Vagina (tissue), 2 donors: Measurements from ENCODE around the gene PSMD11. TPM values are rescaled to one million over a fixed set of nuclear protein-coding genes. Genes with fewer than 3 reads are reported as not detected.

Experiments used
- DNase-seq, 2 donors: peaks; one replicate each; pipeline ENCODE4 v3.0.0-alpha.2; 2017; ENCODE audit errors: extremely low spot score in 2 of 2
- H3K27ac ChIP-seq: fragments of 200-600 bp; sonication (generic); one replicate; pipeline ENCODE4 v1.5.1; 2019
- H3K27me3 ChIP-seq: fragments of 200-600 bp; sonication (generic); one replicate; pipeline ENCODE4 v1.5.1; 2019
- H3K36me3 ChIP-seq, 2 donors: fragments of 200-600 bp; sonication (generic); one replicate each; pipeline ENCODE4 v1.5.1; 2017 to 2019
- H3K4me1 ChIP-seq: fragments of 200-600 bp; sonication (generic); one replicate; pipeline ENCODE4 v1.5.1; 2019
- H3K4me3 ChIP-seq, 2 donors: fragments of 200-600 bp; sonication (generic); 1 replicate in 1 of 2; 2 replicates in 1 of 2; pipeline ENCODE4 v1.5.1; 2016 to 2019
- H3K9me3 ChIP-seq: fragments of 200-600 bp; sonication (generic); one replicate; pipeline ENCODE4 v1.5.1; 2019
- POLR2A ChIP-seq, 2 donors: fragments of 450-650 bp; IDR thresholded peaks; one replicate each; pipeline ENCODE4 v1.6.1; 2017; ENCODE audit warnings: antibody characterized with exemption in 2 of 2, mild to moderate bottlenecking in 2 of 2, moderate library complexity in 2 of 2
- POLR2AphosphoS5 ChIP-seq, 2 donors: sonication (generic); formaldehyde crosslinking; IDR thresholded peaks; one replicate each; pipeline ENCODE4 v1.9.0; 2017; ENCODE audit warnings: antibody characterized with exemption in 2 of 2, mild to moderate bottlenecking in 2 of 2, low read depth in 1 of 2; ENCODE audit not compliant: insufficient read depth in 1 of 2
- intact Hi-C: fragments of 100-400 bp; cut with DNase I; formaldehyde crosslinking; loops from one replicate; pipeline ENCODE4 v1.15.1; 2023
- total RNA-seq: library from RNA; depleted of rRNA; stranded (reverse); fragments of >200 nt; gene quantifications from one replicate; pipeline ENCODE4 v1.2.3, GENCODE V29; 2016
- TF ChIP-seq, protein P1 (sequence below), 3 experiments: fragments of 450-650 bp in 2 of 3; fragments of 200-600 bp in 1 of 3; sonication (generic) in 1 of 3; IDR thresholded peaks; one replicate each; pipeline ENCODE4 v1.5.1; 2017 to 2019; ENCODE audit warnings: antibody characterized with exemption in 3 of 3, mild to moderate bottlenecking in 2 of 3, moderate library complexity in 2 of 3

The PSMD11 gene
- total RNA-seq, 1 donor from 2014 or later = 46.9 TPM

DNA sequence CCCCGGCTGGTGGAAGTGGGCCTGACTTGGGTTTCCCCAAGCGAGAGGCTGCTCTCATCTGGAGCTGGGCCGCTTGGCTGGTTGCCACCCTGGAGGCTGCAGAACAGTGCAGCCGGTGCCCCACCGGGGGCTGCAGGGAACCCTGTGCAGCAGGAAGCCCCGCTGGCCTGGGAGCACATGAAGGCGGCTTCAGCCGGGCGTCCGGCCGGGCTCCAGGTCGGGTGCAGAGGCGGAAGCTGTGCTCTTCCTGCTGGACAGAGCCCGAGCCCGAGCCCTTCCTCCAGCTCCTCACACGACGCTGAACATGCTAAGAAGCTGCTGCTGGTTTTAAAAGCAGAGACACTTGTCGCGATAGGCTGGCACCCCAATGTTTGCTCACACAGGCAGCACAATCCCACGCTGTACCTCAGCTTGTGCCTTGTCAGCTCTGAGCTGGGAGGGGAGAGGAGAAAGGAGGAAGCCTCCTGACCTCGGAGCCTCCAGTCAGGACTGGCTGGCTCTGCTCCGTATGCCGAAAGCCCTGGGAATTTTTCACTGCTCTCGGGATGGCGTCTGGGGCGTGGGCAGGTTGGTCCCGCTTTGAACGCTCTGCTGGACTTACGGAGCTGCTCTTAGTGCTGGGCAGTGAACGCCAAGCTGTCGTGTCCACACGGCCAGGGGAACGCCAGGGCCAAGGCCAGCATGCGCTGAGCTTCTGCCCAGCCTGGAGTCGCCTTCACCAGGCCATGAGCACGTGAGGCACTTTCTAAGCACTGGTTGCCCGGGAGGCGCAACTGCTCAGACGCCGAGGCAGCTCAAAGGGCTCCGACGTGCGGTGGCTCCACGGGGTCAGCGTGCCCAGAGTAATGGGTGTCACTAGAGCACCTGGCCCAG lies 51.3 kb downstream of the PSMD11 start:
- intact Hi-C loops = loop anchor here (5.0 kb wide), 1 partner anchor 247 kb away; no protein-coding TSS in a partner anchor
- Histone ChIP-seq H3K27ac (no peak overlapping the region), H3K4me1 (peaks cover 12% of the 10 kb centered on the region), H3K27me3 (no peaks in the 10 kb centered on the region), H3K9me3 (no peaks in the 10 kb centered on the region), H3K4me3 (peak overlapping the region in 1 of 2 donors; percentile 4), H3K36me3 (no peaks in the 10 kb centered on the region)
- DNase-seq = no peak
- TF ChIP-seq, protein P1, sequence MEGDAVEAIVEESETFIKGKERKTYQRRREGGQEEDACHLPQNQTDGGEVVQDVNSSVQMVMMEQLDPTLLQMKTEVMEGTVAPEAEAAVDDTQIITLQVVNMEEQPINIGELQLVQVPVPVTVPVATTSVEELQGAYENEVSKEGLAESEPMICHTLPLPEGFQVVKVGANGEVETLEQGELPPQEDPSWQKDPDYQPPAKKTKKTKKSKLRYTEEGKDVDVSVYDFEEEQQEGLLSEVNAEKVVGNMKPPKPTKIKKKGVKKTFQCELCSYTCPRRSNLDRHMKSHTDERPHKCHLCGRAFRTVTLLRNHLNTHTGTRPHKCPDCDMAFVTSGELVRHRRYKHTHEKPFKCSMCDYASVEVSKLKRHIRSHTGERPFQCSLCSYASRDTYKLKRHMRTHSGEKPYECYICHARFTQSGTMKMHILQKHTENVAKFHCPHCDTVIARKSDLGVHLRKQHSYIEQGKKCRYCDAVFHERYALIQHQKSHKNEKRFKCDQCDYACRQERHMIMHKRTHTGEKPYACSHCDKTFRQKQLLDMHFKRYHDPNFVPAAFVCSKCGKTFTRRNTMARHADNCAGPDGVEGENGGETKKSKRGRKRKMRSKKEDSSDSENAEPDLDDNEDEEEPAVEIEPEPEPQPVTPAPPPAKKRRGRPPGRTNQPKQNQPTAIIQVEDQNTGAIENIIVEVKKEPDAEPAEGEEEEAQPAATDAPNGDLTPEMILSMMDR (IDR thresholded peaks at IDR 0.05) = no peak
- TF ChIP-seq POLR2A (IDR thresholded peaks at IDR 0.05) (no peak), POLR2AphosphoS5 (IDR thresholded peaks at IDR 0.05; ENCODE audit: insufficient read depth in 1 of 2, low read depth in 1 of 2) (no peak)

DNA sequence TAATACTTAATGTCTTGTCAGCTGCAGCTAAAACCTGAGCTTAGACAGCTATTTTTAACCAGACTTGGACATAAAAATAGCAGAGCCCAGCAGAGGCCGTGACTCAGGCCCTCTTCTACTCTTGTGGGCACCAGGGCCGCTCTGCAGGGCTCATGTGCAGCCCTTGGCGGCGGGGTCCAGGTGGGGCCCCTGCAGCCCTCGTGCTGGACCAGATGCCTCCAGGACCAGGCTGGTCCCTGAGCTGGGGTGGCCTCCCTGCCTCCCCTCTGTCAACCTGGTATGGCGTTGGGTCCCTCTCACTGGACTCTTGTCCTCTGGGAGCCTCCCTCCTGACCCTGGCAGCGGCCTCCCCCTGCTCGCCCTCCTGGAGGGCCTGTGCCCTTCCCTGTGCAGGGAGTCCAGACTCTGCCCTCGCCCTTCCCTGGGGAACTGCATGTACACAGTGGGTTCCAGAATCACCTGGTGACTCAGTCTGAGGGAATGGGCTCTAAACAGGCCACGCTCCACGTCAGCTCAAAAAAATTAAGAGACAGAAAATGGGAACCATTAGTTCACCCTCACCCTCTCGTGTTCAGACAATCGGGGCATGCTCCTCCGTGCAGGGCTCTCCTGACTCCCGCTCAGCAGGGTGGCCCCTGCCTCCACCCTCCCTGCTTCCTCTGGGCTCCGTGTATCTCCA lies 52.2 kb downstream of the PSMD11 start:
- TF ChIP-seq, protein P1 (IDR thresholded peaks at IDR 0.05) = no peak
- TF ChIP-seq POLR2AphosphoS5 (IDR thresholded peaks at IDR 0.05; ENCODE audit: insufficient read depth in 1 of 2, low read depth in 1 of 2) = no peak
- no peak for TF ChIP-seq POLR2A (IDR thresholded peaks at IDR 0.05)
- Histone ChIP-seq H3K9me3 (no peaks in the 10 kb centered on the region), H3K4me3 (no peak overlapping the region), H3K36me3 (no peaks in the 10 kb centered on the region), H3K4me1 (peaks cover 12% of the 10 kb centered on the region), H3K27ac (no peak overlapping the region), H3K27me3 (no peaks in the 10 kb centered on the region)
- DNase-seq = no peak
- intact Hi-C loops = loop anchor here (5.0 kb wide), 1 partner anchor 246 kb away; no protein-coding TSS in a partner anchor

DNA sequence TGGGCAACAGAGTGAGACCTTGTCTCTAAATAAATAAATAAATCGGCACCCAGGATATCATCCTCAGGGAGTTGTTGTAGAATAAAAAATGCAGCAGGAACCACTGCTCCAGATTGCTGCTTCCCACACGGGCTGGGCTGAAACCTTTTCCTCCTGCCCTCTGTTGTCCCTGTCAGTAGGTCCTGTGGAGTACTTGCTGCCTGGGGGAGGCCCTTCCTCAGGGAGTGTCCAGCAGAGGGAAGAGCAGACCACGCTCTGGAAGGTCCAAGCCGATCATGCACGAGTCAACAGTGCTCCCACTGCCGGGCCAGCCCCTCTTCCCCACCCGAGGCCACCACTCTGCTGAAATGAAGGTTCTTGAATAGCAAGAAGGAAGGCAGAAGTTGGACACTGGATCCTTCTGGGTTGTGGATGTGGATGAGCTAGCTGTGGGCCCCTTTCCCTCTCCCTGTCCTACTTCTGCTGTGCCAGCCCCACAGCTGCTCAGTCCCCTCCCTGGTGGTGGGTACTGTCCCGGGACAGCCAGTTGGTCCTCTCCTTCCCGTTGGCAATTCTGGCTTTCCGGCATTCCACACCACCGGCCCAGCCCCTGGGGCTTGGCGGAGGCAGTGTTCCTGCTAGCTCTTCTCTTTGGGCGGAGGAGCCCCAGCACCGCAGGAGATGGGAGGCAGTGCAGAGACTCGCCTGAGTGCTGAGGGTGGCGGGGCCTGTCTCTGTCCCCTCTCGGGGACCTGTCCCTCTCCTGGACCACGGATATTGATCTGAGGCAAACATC lies 53.3 kb downstream of the PSMD11 start:
- DNase-seq = no peak
- Histone ChIP-seq H3K27me3 (no peaks in the 10 kb centered on the region), H3K9me3 (no peaks in the 10 kb centered on the region), H3K4me1 (peaks cover 12% of the 10 kb centered on the region), H3K36me3 (no peaks in the 10 kb centered on the region), H3K4me3 (no peak overlapping the region), H3K27ac (no peak overlapping the region)
- TF ChIP-seq POLR2A (IDR thresholded peaks at IDR 0.05) = no peak
- TF ChIP-seq POLR2AphosphoS5 (IDR thresholded peaks at IDR 0.05; ENCODE audit: insufficient read depth in 1 of 2, low read depth in 1 of 2) = no peak
- TF ChIP-seq, protein P1 (IDR thresholded peaks at IDR 0.05) = no peak
- intact Hi-C loops = loop anchor here (5.0 kb wide), 1 partner anchor 245 kb away; no protein-coding TSS in a partner anchor

DNA sequence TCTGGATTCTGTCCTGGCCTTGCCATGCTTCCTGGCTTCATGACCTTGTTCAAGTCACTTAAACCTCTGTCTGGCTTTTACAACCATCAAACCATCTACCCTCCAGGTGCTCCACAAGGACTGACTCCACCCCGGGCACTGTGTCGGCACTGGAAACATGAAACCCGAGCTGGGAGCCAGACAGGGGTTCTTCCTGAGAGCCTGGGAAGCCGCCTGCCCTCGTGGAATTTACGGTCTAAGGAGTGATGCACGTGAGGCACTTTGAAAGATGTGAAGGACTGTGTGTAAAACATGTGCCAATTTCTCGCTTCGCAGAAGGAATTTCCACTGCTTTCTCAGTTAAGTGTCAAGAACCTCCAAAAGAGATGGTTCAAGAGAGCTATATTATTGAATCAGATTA lies 54.1 kb downstream of the PSMD11 start:
- intact Hi-C loops = loop anchor here (5.0 kb wide), 1 partner anchor 244 kb away; no protein-coding TSS in a partner anchor
- Histone ChIP-seq H3K4me3 (no peak overlapping the region), H3K9me3 (no peaks in the 10 kb centered on the region), H3K27ac (no peak overlapping the region), H3K4me1 (peaks cover 12% of the 10 kb centered on the region), H3K27me3 (no peaks in the 10 kb centered on the region), H3K36me3 (no peaks in the 10 kb centered on the region)
- no peak for DNase-seq
- TF ChIP-seq POLR2A (IDR thresholded peaks at IDR 0.05) (no peak), POLR2AphosphoS5 (IDR thresholded peaks at IDR 0.05; ENCODE audit: insufficient read depth in 1 of 2, low read depth in 1 of 2) (no peak)
- TF ChIP-seq, protein P1 (IDR thresholded peaks at IDR 0.05) = no peak
